Loucy (cell line): ENCODE data around the gene RAD9A.

Experiments
- EZH2phosphoT487 ChIP-seq: fragments of 200-600 bp; IDR thresholded peaks from 2 replicates; pipeline ENCODE4 v1.6.1; 2018; ENCODE audit warnings: antibody characterized with exemption, mild to moderate bottlenecking, moderate library complexity, borderline replicate concordance
- TF ChIP-seq, protein P1 (sequence below): fragments of 200-600 bp; sonication (generic); conservative IDR thresholded peaks from 2 replicates; pipeline ENCODE4 v1.5.1; 2014; ENCODE audit warnings: mild to moderate bottlenecking, antibody characterized with exemption, low read length

DNA sequence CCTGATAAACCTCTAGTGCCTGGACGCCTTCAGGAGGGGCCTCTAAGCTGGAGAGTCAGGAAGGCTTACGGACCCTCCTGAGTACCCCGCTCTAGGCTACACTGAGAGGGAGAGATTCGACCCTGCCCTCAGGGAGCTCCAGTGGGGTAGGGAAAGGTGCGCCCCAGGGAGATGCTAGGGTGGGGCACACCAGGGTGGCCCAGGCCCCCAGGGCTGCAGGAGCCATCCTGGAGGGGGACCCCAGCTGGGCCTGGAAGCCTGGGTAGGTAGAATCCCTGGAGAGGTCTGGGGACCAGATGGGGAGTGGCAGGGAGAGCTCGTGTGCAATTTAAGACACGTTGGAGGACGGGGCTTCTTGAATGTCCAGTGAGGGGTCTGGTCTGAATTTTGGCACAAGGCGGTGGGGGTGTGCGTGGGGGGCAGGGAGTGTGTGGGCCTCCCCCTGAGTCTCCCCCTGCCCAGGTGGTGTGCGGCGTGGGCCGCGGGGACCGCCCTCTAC is 28.4 kb downstream of the RAD9A start:
- TF ChIP-seq, protein P1, sequence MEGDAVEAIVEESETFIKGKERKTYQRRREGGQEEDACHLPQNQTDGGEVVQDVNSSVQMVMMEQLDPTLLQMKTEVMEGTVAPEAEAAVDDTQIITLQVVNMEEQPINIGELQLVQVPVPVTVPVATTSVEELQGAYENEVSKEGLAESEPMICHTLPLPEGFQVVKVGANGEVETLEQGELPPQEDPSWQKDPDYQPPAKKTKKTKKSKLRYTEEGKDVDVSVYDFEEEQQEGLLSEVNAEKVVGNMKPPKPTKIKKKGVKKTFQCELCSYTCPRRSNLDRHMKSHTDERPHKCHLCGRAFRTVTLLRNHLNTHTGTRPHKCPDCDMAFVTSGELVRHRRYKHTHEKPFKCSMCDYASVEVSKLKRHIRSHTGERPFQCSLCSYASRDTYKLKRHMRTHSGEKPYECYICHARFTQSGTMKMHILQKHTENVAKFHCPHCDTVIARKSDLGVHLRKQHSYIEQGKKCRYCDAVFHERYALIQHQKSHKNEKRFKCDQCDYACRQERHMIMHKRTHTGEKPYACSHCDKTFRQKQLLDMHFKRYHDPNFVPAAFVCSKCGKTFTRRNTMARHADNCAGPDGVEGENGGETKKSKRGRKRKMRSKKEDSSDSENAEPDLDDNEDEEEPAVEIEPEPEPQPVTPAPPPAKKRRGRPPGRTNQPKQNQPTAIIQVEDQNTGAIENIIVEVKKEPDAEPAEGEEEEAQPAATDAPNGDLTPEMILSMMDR = no peak
- no peak for TF ChIP-seq EZH2phosphoT487
